Nephron progenitor cell (in vitro differentiated cells): ENCODE results near the gene CRAMP1.

Source experiments
- DNase-seq: peaks from one replicate; pipeline ENCODE4 v3.0.0; 2021
- H3K27ac Mint-ChIP-seq: 2 replicates; pipeline ENCODE4 v1.8.0; 2021; ENCODE audit warnings: mild to moderate bottlenecking, moderate library complexity, mixed read lengths
- H3K27me3 Mint-ChIP-seq: 2 replicates; pipeline ENCODE4 v1.8.0; 2021; ENCODE audit warnings: mild to moderate bottlenecking, low read depth, mixed read lengths; ENCODE audit not compliant: poor library complexity
- H3K36me3 Mint-ChIP-seq: 2 replicates; pipeline ENCODE4 v1.8.0; 2021; ENCODE audit warnings: low read depth, mixed read lengths
- H3K4me1 Mint-ChIP-seq: 2 replicates; pipeline ENCODE4 v1.8.0; 2021; ENCODE audit warnings: mixed read lengths
- H3K4me3 Mint-ChIP-seq: 2 replicates; pipeline ENCODE4 v1.8.0; 2021; ENCODE audit warnings: mild to moderate bottlenecking, moderate library complexity, mixed read lengths
- H3K9me3 Mint-ChIP-seq: 2 replicates; pipeline ENCODE4 v1.8.0; 2021; ENCODE audit warnings: mild to moderate bottlenecking, moderate library complexity, mixed read lengths
- TF ChIP-seq, protein P1 (sequence below): fragments of 200-600 bp; sonication (generic); IDR thresholded peaks from 2 replicates; pipeline ENCODE4 v1.5.0; 2021; ENCODE audit warnings: antibody characterized with exemption

CRAMP1 gene

DNA sequence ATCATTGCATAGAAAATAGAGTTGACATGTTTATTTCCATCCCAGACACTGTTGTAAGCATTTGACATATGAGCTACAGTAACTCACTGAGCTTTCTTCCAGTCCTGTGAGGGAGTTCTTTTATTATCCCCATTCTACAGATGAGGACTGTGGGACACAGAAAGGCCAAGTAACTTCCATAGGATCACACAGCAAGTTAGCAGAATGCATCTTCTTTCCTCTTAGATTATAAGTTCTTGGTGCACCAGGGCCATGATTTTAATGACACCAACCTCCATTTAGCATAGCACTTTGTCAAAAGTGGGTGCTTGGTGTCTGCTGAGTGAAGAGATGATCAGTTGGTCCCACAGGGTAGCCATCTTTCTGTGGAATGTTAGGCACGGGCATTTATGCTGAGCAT is 78.7 kb downstream of the CRAMP1 start:
- H3K36me3 Mint-ChIP-seq: peaks cover 92% of the 10 kb centered on the region
- no peaks in the 10 kb centered on the region for H3K27me3 Mint-ChIP-seq
- DNase-seq: no peak
- no peaks in the 10 kb centered on the region for H3K4me1 Mint-ChIP-seq
- no peak overlapping the region for H3K27ac Mint-ChIP-seq
- no peaks in the 10 kb centered on the region for H3K9me3 Mint-ChIP-seq
- H3K4me3 Mint-ChIP-seq: no peak overlapping the region
- TF ChIP-seq, protein P1, sequence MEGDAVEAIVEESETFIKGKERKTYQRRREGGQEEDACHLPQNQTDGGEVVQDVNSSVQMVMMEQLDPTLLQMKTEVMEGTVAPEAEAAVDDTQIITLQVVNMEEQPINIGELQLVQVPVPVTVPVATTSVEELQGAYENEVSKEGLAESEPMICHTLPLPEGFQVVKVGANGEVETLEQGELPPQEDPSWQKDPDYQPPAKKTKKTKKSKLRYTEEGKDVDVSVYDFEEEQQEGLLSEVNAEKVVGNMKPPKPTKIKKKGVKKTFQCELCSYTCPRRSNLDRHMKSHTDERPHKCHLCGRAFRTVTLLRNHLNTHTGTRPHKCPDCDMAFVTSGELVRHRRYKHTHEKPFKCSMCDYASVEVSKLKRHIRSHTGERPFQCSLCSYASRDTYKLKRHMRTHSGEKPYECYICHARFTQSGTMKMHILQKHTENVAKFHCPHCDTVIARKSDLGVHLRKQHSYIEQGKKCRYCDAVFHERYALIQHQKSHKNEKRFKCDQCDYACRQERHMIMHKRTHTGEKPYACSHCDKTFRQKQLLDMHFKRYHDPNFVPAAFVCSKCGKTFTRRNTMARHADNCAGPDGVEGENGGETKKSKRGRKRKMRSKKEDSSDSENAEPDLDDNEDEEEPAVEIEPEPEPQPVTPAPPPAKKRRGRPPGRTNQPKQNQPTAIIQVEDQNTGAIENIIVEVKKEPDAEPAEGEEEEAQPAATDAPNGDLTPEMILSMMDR: no peak

DNA sequence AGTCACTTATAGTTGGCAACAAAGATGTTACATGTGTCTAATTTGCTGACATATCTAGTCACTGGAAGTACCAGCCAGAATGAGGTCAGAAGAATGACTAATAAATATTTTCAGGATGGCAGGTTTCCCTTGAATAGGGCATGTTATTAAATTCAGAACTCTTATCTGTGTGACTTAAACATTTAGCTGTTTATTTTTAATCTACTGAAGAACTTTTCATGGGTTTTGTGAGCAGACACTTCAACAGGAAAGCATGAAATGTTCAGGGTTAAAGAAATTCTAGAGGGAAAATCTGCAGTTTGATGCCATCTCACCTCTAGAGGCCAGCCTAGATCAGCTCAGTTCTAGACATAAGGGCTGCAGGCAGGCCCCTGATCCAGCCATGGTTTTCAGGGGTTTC is 79.1 kb downstream of the CRAMP1 start:
- Mint-ChIP-seq H3K27ac (no peak overlapping the region), H3K36me3 (peaks cover 92% of the 10 kb centered on the region)

DNA sequence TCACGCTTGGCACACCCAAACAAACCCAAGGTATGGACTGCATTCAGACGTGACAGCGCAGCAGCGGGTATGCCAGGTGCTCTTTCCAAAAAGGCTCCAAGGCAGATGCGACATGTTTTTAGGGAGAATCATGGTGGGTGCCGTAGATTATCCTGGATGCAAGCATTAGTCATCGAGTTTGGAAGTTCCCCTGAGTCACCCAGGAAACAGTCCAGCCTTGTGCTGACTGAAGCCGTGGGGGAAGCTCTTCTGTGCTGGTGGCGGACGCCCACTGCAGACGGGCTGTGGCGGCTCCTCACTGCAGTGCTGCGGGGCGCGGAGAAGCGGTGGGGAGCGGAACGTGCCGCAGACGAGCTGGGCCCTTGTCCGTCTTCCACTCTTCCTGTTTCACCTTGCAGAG is 79.8 kb downstream of the CRAMP1 start:
- Mint-ChIP-seq H3K27ac (no peak overlapping the region), H3K36me3 (peaks cover 94% of the 10 kb centered on the region)

More for the DNA sequence above, 79.1 kb downstream of the CRAMP1 start:
- H3K4me3 Mint-ChIP-seq: no peak overlapping the region
- no peaks in the 10 kb centered on the region for H3K27me3 Mint-ChIP-seq
- TF ChIP-seq, protein P1: no peak
- DNase-seq: no peak
- H3K4me1 Mint-ChIP-seq: no peaks in the 10 kb centered on the region
- H3K9me3 Mint-ChIP-seq: no peaks in the 10 kb centered on the region

DNA sequence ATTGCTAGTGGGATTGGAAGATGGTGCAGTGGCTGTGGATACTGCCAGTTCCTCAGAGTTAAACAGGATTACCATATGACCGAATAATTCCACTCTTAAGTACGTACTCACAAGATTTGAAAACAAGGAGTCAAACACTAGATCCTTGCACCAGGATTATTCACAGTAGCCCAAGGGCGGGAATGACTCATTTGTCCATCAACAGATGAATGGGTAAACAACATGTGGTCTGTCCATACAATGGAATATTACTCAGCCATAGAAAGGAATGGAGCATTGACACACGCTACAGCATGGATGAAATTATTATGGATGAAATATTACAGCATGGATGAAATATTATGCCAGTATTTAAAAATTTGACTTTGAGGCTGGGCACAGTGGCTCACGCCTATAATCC is 84.7 kb downstream of the CRAMP1 start:
- DNase-seq: no peak
- no peak overlapping the region for H3K4me3 Mint-ChIP-seq
- H3K36me3 Mint-ChIP-seq: peaks cover 88% of the 10 kb centered on the region
- H3K27me3 Mint-ChIP-seq: peaks cover 2% of the 10 kb centered on the region
- H3K9me3 Mint-ChIP-seq: no peaks in the 10 kb centered on the region
- H3K27ac Mint-ChIP-seq: no peak overlapping the region
- H3K4me1 Mint-ChIP-seq: no peaks in the 10 kb centered on the region
- TF ChIP-seq, protein P1: no peak

More for the DNA sequence above, 79.8 kb downstream of the CRAMP1 start:
- Mint-ChIP-seq H3K4me1 (no peaks in the 10 kb centered on the region), H3K9me3 (no peaks in the 10 kb centered on the region), H3K27me3 (peaks cover 2% of the 10 kb centered on the region), H3K4me3 (no peak overlapping the region)
- DNase-seq: no peak
- TF ChIP-seq, protein P1: no peak

DNA sequence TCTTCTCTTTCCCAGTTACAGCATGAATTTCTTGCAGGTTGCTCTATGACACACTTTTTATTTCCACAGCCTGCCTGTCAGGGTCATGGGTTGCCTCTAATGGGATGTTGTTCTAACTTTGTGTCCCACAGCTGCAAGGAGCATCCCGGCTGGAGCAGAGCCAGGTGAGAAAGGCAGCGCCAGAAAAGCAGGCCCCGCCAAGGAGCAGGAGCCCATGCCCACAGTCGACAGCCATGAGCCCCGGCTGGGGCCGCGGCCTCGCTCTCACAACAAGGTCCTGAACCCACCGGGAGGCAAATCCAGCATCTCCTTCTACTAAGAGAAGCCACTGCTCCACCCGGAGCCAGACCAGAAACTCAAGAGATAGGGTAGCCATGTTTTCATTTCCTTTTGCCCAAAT is 86.5 kb downstream of the CRAMP1 start:
- H3K36me3 Mint-ChIP-seq: peaks cover 78% of the 10 kb centered on the region
- H3K4me3 Mint-ChIP-seq: no peak overlapping the region
- H3K27ac Mint-ChIP-seq: no peak overlapping the region
- peaks cover 2% of the 10 kb centered on the region for H3K27me3 Mint-ChIP-seq
- no peak for DNase-seq
- no peaks in the 10 kb centered on the region for H3K4me1 Mint-ChIP-seq
- no peaks in the 10 kb centered on the region for H3K9me3 Mint-ChIP-seq
- TF ChIP-seq, protein P1: no peak

DNA sequence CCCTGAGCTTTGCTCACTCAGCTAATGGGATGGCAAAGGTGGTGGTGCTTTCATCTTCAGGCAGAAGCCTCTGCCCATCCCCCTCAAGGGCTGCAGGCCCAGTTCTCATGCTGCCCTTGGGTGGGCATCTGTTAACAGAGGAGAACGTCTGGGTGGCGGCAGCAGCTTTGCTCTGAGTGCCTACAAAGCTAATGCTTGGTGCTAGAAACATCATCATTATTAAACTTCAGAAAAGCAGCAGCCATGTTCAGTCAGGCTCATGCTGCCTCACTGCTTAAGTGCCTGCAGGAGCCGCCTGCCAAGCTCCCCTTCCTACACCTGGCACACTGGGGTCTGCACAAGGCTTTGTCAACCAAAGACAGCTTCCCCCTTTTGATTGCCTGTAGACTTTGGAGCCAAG is 88.1 kb downstream of the CRAMP1 start:
- no peak for DNase-seq
- no peak overlapping the region for H3K27ac Mint-ChIP-seq
- H3K9me3 Mint-ChIP-seq: no peaks in the 10 kb centered on the region
- H3K27me3 Mint-ChIP-seq: peaks cover 2% of the 10 kb centered on the region
- H3K4me1 Mint-ChIP-seq: peaks cover 9% of the 10 kb centered on the region
- no peak overlapping the region for H3K4me3 Mint-ChIP-seq
- H3K36me3 Mint-ChIP-seq: peaks cover 63% of the 10 kb centered on the region
- TF ChIP-seq, protein P1: no peak
